NCI-H69 (cell line): ENCODE data around the gene SLC25A1.
A peak's percentile ranks its signal among the peaks of the same experiment; 100 is the strongest.

Experiments used
- DNase-seq: peaks from one replicate; lab custom pipeline; 2025; lab: John Stamatoyannopoulos, UW

Gene SLC25A1

DNA sequence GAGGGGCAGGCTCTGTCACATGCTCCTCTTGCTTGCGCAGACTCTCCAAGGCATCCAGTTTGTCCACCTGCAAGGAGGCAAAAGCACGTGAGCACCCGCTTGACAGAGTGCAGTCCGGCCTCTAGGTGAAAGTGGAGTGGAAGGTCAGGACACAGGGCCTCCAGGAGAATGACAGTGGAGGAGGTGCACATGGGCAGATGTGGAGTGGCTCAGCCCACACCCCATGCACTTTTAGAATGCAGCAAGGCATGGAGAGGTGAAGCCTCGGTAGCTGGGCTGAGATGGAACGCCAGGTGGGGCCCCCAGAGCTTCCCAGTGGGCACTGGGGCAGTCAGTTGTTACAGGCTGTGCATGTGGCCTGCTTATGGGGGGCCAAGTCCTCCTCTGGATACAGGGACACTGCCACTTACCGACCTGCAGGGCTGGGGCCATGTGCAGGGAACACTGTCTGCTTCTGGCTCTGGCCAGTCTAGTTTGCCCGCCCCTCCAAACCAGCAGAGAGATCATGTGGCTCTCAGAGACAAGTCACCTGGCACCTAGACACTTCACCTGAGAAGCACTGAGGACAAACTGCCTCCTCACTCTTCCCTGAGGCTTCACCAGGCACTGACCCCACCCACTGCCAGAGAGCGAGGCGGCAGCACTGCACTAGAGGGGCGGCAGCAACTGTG is 2.3 kb upstream of the SLC25A1 start:
- DNase-seq, result no peak

- no peak for DNase-seq
Measured at GRCh38 chr22:19180234-19180633, 1.7 kb upstream of the SLC25A1 start.

DNA sequence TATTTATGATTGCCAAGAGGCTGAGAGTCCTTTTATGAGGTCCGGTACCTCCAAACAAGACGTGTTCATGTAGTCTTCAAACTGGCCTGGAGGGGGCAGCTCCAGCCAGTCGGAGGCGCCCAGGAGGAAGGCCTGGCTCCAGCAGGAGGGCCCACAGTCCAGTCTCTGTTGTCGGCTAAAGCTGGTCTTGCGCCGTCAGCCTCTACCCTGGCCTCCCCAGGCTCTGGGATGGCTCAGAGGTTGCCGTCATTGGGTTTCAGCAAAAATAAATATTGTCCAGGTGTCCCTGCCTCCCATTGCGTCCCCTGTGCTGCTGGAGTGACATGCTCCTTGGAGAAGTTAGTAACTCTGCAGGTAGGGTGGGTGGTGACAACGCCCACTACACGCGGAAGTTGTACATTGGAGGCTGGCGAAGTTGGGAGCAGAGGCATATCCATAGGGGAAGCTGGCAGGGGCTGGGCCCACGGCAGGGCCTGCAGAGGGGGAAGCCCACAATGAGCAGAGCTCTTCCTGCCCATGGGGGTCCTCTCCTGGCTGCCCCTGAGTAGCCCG is 1.0 kb upstream of the SLC25A1 start:
- peak; percentile 86 for DNase-seq

GRCh38 chr22:19178065-19178656 is 375 bp downstream of the SLC25A1 start:
- DNase-seq, result peak; percentile 85

- DNase-seq, result no peak
Measured at GRCh38 chr22:19177164-19178064, 1.1 kb downstream of the SLC25A1 start.

GRCh38 chr22:19176732-19177131 is 1.8 kb downstream of the SLC25A1 start:
- no peak for DNase-seq

GRCh38 chr22:19176175-19176643 is 2.3 kb downstream of the SLC25A1 start:
- no peak for DNase-seq

- no peak for DNase-seq
Measured at GRCh38 chr22:19175602-19176174, 2.8 kb downstream of the SLC25A1 start.

GRCh38 chr22:19175026-19175601 is 3.4 kb downstream of the SLC25A1 start:
- no peak for DNase-seq

DNA sequence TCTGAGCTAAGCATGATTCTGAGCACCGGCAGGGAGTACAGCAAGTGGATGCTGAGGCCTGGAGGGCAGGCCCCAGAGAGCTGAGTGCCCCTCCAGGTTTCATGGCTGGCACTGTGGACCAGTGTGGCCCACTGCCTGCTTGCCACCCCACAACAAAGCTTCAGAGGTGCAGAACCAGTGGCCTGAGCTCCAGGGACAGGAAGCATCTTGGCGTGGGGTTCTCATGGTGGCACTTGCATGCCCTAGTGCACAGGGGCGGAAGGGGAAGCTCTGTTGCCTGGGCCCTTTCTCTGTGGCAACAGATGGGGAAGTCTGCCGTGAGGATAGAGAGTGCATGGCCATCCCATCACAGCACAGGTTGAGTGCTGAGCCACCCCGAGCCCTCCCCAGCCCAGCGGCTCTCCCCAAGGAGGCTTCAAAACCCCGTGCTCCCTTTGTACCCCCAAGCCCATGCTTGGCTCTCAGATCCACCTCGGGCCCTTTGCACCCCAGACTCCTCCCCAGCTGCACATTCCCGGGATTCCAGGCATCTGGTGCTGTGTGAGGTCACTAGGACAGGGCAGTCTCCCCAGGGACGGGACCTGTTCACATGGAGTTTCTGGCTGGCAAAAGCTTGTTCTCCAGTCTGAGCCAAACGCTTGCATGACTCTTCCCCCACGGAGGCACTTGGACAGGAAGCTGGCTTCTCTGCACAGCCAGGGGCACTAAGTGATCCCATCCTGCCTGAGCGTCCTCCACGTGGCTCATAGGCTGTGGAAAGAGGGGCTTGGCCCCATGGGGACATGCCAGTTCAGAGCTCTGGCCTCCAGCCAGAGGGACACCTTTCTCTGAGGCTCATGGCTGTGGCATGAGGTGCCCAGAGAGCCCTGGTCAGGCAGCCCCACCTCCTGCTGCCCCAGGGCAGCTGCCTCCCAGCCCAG is 4.2 kb downstream of the SLC25A1 start:
- DNase-seq, result no peak

DNA sequence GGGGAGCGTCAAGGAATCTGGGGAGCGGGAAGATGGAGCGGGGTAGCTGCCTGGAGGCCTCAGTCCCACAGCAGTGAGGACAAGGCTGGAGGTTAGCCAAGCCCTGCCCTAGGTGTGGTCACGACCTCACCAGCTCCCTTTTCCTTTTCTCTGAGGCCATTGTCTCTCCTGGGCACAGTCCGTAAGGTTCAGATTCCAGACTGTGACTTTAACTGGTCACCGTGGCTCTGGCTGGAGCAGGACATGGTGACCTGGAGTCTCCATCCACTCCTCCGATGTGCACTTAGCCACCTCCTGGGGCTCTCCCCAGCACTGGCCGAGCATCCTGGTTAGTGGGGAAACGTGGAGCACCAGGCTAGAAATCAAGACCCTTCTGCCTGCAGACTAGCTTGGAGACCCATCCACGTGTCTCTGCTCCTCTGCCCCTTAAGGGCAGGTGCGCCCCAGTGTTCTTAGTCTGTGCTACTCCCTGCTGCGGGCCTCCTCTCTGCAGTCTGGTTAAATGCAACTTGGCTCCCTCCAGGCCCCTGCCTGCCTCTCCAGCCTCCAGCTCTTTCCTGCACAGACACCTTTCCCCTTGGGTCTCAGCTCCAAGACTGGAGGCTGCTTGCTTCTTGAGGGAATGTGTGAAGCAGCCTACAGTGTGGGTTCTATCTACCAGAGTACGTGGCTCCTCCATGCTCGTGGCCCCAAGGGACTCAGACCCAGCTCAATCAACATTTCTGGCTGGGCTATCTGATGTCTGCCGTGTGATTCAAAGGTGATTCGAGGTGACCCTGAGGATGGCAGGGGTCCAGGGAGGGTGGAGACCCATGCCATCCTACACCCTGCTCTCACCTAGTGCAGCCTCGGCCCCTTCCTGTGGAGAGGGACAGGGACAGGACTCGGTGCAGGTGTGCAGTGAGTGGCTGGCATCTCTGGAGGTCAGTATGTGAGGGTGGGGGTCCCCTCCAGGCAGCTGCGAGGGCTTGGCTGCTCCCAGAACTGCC is 5.2 kb downstream of the SLC25A1 start:
- no peak for DNase-seq

DNA sequence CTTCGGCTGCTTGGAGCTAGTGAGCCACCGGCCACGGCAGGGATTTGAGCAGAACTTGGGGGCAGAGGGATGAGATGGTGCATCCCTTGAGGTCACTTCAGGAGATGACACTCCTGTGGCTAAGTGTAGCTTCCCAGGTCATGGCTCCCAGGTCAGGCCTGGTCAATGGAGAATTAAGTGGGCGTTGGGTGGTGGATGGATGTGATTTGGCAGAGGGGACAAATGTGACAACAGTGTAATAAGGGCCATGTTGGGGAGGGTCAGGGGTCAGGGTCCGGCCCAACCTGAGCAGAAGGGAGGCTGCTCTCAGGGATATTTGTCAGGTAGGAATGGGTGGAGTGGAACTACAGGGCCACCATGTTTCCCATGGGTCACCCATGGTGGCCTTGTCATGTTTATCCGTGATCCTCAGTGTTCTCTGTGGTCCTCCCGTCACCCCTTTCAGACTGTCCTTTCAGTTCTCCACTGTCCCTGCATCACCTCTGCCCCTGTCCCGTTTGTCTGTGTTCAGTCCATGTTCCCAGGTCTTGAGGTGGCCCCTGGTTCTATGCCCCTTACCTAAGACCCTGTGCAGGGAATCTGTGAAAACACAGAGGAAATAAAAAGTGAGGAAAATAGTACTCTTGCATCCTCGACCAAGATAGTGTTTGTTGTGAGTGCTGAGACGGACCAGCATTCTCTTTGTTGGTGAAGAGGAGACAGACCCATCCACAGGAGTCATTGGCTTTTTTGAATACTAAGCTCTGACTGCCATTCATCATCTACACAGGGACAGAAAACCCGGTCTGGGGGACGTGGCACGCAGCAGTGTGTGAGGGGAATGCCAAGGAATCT is 6.1 kb downstream of the SLC25A1 start:
- DNase-seq, result no peak

- no peak for DNase-seq
Measured at GRCh38 chr22:19169947-19170318, 8.6 kb downstream of the SLC25A1 start.

DNA sequence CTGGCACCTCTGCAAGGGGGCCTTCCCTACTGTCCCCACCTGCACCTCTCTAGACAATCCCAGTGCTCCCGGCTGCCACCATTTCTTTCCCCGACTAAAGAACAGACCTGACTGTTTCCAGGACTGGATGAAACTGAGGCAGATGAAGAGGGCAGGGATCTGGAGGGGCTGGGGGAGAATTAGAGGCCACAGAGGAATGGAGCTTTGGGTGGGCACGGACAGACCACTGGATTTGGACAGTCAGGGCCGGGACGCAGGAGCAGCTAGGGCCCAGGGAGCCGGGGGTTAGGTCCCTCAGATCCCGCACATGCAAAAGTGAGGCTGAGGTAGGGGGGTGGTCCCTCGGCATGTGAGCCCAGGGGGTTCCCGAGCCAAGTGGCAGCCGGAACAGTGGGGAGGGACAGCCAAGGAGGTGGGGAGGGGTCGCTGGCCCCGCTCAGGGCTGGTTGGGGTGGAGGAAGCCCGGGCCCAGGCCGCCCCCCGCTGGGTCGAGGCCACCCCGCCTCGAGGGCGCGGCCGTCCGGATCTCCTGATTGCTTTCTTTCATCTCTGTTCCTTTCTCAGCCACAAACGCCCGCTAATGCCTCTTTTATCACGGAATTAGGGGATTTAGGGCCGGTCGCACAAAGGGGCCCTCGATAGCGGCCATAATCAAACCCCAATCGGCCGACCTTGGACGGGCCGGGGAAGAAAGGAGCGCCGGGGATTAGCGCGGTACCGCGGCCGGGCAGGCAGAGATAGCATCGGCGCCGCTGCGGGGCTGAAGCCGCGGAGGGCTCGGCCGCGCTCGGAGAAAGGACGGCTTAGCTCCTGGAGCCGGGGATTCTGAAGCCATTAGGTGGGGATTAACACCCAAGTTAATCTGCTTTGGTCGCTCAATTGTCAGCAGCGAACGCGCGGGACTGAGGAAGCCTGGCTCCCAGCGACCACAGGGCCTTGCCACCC is 9.3 kb downstream of the SLC25A1 start:
- no peak for DNase-seq

- DNase-seq, result peak; percentile 76
Measured at GRCh38 chr22:19168088-19168890, 10.2 kb downstream of the SLC25A1 start.

GRCh38 chr22:19167106-19167869 is 11.2 kb downstream of the SLC25A1 start:
- DNase-seq, result no peak
